MCF 10A (cell line): ENCODE results near the gene LINC01488. TPM values are rescaled to one million over a fixed set of nuclear protein-coding genes. Genes with fewer than 3 reads are reported as not detected.

Experiments used
- BruUV-seq: library from RNA; stranded (reverse); fragments of 400-500 nt; replicated peaks from 2 replicates; lab custom pipeline; 2021; lab: Mats Ljungman, UMichigan
- CTCF ChIA-PET: fragments of 300-600 bp; sonication (Branson Sonifier 250); formaldehyde crosslinking; extraction: SDS; loops from one replicate; lab custom pipeline; 2021; ENCODE audit warnings: antibody characterized with exemption, inconsistent platforms; lab: Yijun Ruan, JAX
- POLR2A ChIA-PET: fragments of 300-600, 350-650 bp; sonication (Branson Sonifier 250); formaldehyde crosslinking; extraction: SDS; loops from one replicate; lab custom pipeline; 2020; ENCODE audit warnings: antibody characterized with exemption, inconsistent platforms; lab: Yijun Ruan, JAX
- DNase-seq: peaks from one replicate; pipeline ENCODE4 v3.0.0-alpha.2; 2018; ENCODE audit not compliant: unreplicated experiment
- H3K27ac Mint-ChIP-seq: one replicate; pipeline ENCODE4 v1.8.0; 2022; ENCODE audit warnings: mild to moderate bottlenecking, low read depth, mixed read lengths; ENCODE audit not compliant: unreplicated experiment
- H3K27me3 Mint-ChIP-seq: one replicate; pipeline ENCODE4 v1.8.0; 2022; ENCODE audit warnings: mixed read lengths; ENCODE audit not compliant: insufficient read depth, unreplicated experiment
- H3K36me3 Mint-ChIP-seq: one replicate; pipeline ENCODE4 v1.8.0; 2022; ENCODE audit warnings: mild to moderate bottlenecking, moderate library complexity, mixed read lengths; ENCODE audit not compliant: insufficient read depth, unreplicated experiment
- H3K4me1 Mint-ChIP-seq: one replicate; pipeline ENCODE4 v1.8.0; 2022; ENCODE audit warnings: mixed read lengths; ENCODE audit not compliant: insufficient read depth, unreplicated experiment
- H3K4me3 Mint-ChIP-seq: one replicate; pipeline ENCODE4 v1.8.0; 2022; ENCODE audit warnings: mild to moderate bottlenecking, moderate library complexity, mixed read lengths; ENCODE audit not compliant: unreplicated experiment
- H3K9me3 Mint-ChIP-seq: one replicate; pipeline ENCODE4 v1.8.0; 2022; ENCODE audit warnings: mixed read lengths; ENCODE audit not compliant: unreplicated experiment
- intact Hi-C: fragments of 100-400 bp; cut with micrococcal nuclease; formaldehyde crosslinking; loops from 2 replicates; pipeline ENCODE4 v1.14.1; 2022
- total RNA-seq: library from RNA; stranded (reverse); gene quantifications from 2 replicates; pipeline ENCODE4 v1.2.3, GENCODE V29; 2022
- TF ChIP-seq, protein P1 (sequence below): fragments of 200-600 bp; IDR thresholded peaks from one replicate; pipeline ENCODE4 v1.8.0; 2022; ENCODE audit warnings: antibody characterized with exemption, mild to moderate bottlenecking; ENCODE audit not compliant: unreplicated experiment

The LINC01488 gene
- total RNA-seq, 1 experiment from 2014 or later: not detected

DNA sequence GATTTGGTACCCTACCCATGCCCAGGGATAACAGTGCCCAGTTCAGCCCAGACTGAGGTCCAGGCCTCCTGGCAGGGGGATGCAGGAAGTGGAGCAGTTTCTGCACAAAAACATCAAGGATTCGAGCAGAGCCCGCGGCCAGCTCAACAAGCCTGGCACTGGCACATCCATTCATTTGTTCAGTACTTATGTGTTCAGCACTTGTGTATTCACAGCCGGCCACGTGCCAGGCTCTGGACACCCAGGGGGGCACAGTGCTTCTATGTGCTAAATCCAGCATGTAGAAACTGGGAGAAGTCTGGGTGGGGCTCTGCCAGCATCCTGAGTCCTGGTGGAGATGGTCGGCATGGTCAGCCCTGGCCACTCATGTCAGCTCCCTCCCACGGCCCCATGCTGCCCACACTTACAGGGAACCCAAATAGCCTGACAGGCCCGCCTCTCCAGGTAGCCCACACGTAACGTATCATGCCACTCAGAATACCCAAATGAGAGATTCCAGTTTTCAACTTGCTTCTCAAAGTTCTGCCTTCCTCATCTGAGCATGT is 28.5 kb downstream of the LINC01488 start:
- H3K9me3 Mint-ChIP-seq: no peaks in the 10 kb centered on the region
- POLR2A ChIA-PET: interaction anchor here (0.7 kb wide), 1 partner anchor 158 kb away, joined by 3 read pairs; no protein-coding TSS in a partner anchor
- CTCF ChIA-PET: no interaction called here
- no peak for DNase-seq
- H3K27me3 Mint-ChIP-seq: no peaks in the 10 kb centered on the region
- no peak overlapping the region for H3K27ac Mint-ChIP-seq
- intact Hi-C loops: no loop called here
- H3K4me3 Mint-ChIP-seq: no peak overlapping the region
- H3K36me3 Mint-ChIP-seq: no peaks in the 10 kb centered on the region
- peaks cover 11% of the 10 kb centered on the region for H3K4me1 Mint-ChIP-seq
- no TSS peak for BruUV-seq
- TF ChIP-seq, protein P1, sequence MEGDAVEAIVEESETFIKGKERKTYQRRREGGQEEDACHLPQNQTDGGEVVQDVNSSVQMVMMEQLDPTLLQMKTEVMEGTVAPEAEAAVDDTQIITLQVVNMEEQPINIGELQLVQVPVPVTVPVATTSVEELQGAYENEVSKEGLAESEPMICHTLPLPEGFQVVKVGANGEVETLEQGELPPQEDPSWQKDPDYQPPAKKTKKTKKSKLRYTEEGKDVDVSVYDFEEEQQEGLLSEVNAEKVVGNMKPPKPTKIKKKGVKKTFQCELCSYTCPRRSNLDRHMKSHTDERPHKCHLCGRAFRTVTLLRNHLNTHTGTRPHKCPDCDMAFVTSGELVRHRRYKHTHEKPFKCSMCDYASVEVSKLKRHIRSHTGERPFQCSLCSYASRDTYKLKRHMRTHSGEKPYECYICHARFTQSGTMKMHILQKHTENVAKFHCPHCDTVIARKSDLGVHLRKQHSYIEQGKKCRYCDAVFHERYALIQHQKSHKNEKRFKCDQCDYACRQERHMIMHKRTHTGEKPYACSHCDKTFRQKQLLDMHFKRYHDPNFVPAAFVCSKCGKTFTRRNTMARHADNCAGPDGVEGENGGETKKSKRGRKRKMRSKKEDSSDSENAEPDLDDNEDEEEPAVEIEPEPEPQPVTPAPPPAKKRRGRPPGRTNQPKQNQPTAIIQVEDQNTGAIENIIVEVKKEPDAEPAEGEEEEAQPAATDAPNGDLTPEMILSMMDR: no peak

DNA sequence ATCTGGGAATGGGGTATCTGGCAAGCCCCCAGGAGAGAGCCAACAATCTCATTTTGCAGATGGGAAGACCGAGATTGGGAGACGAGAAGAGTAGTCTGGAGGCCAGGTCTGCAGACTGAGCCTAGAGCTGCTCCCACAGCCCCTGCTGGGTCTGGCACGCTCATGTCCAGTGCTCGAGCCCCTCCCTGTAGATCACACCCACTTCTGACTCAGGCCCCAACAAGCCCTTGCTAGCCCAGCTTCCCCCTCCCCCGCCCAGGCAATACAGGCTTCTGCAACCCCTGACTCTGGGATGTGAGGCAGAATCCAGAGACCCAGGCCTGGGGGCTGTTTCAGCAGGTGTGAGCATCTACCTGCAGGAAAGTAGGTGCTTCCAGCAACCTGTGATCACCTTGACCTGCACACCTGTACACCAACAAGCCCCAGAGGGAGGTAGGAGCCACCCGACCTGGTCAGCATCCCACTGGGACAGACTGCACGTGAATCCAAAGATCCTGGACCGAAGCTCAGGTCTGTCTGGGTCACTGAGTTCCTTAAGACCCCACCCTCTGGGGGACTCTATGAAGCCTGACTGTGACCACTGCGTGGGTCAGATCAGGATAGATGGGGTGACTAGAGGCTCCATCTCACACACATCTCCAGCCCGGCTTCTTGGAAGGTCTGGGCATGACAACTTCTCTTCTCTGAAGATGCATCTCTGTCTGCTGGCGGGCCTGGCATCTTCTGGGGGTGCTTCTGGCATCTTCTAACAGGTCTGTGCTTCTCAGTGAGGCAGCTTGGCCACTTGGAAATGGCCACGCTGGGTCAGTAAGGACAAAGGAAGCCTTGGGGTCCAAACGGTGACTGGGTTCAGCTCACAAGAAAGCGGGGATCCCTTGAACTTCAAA is 29.3 kb downstream of the LINC01488 start:
- H3K36me3 Mint-ChIP-seq: no peaks in the 10 kb centered on the region
- ChIA-PET CTCF (no interaction called here), POLR2A (interaction anchor here (0.7 kb wide), 1 partner anchor 159 kb away, joined by 3 read pairs; no protein-coding TSS in a partner anchor)
- peak; percentile 82 for DNase-seq
- H3K4me1 Mint-ChIP-seq: peaks cover 11% of the 10 kb centered on the region
- H3K9me3 Mint-ChIP-seq: no peaks in the 10 kb centered on the region
- no TSS peak for BruUV-seq
- H3K27ac Mint-ChIP-seq: no peak overlapping the region
- H3K4me3 Mint-ChIP-seq: no peak overlapping the region
- TF ChIP-seq, protein P1: no peak
- intact Hi-C loops: no loop called here
- no peaks in the 10 kb centered on the region for H3K27me3 Mint-ChIP-seq

GRCh38 chr11:69511358-69512055 is 30.0 kb downstream of the LINC01488 start:
- H3K27ac Mint-ChIP-seq: no peak overlapping the region
- intact Hi-C loops: no loop called here
- H3K9me3 Mint-ChIP-seq: no peaks in the 10 kb centered on the region
- peaks cover 11% of the 10 kb centered on the region for H3K4me1 Mint-ChIP-seq
- TF ChIP-seq, protein P1: no peak
- ChIA-PET CTCF (no interaction called here), POLR2A (no interaction called here)
- no TSS peak for BruUV-seq
- DNase-seq: peak; percentile 67
- H3K36me3 Mint-ChIP-seq: no peaks in the 10 kb centered on the region
- H3K27me3 Mint-ChIP-seq: no peaks in the 10 kb centered on the region
- H3K4me3 Mint-ChIP-seq: no peak overlapping the region

DNA sequence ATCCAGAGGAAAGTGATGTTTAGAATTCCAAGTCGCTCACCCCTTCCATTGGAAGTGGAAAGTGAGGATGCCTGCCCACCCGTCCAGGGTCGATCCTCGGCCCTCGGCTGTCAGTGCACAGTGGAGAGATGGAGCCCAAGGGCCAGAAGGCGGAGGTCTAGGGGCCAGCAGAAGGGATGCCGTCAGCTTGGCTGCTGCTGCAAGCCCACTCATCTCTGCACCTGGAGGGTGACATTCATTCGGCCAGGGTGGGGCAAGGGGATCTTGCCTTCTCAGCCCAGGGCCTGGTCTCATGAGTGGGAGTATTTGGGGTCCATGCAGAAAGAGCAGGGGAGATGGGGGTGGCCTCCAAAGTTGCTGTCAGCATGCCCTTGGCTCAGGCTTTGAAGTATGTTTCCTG is 30.7 kb downstream of the LINC01488 start:
- Mint-ChIP-seq H3K36me3 (no peaks in the 10 kb centered on the region), H3K27ac (no peak overlapping the region), H3K27me3 (no peaks in the 10 kb centered on the region), H3K4me1 (peaks cover 11% of the 10 kb centered on the region), H3K4me3 (no peak overlapping the region), H3K9me3 (no peaks in the 10 kb centered on the region)
- ChIA-PET POLR2A (no interaction called here), CTCF (no interaction called here)
- TF ChIP-seq, protein P1: no peak
- no TSS peak for BruUV-seq
- DNase-seq: no peak
- intact Hi-C loops: no loop called here
